Breast epithelium (tissue), 3 donors: ENCODE measurements around the gene C10orf88.

Experiments used
- POLR2A ChIP-seq: fragments of 450-650 bp; IDR thresholded peaks from one replicate; pipeline ENCODE4 v1.6.1; 2016; ENCODE audit warnings: antibody characterized with exemption, mild to moderate bottlenecking, moderate library complexity
- POLR2AphosphoS5 ChIP-seq, 3 donors: sonication (generic); formaldehyde crosslinking; IDR thresholded peaks; one replicate each; pipeline ENCODE4 v1.6.1; 2017; ENCODE audit warnings: antibody characterized with exemption in 3 of 3
- TF ChIP-seq, protein P1 (sequence below), 3 donors: fragments of 450-650 bp; IDR thresholded peaks; one replicate each; pipeline ENCODE4 v1.5.1; 2016 to 2017; ENCODE audit warnings: antibody characterized with exemption in 3 of 3, mild to moderate bottlenecking in 3 of 3, moderate library complexity in 3 of 3

DNA sequence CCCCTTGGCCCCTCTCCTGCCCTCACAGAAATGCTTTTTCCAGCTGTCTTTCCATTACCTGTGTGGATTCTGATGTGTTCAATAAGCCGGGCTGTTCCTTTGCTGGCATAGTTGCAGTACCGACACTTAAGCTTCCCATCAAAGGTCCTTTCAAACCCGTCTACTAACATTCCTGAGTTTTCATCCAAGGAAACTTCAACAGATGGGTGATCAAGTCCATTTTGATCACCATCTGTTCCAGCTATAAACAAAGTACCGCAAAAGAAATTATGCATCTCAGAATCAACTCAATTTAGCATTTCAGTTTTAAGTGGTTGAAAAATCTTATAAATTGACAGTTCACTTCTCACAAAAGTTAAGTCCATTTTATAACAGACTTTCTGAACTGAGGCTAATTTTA lies 41.9 kb upstream of the C10orf88 start:
- TF ChIP-seq, protein P1, sequence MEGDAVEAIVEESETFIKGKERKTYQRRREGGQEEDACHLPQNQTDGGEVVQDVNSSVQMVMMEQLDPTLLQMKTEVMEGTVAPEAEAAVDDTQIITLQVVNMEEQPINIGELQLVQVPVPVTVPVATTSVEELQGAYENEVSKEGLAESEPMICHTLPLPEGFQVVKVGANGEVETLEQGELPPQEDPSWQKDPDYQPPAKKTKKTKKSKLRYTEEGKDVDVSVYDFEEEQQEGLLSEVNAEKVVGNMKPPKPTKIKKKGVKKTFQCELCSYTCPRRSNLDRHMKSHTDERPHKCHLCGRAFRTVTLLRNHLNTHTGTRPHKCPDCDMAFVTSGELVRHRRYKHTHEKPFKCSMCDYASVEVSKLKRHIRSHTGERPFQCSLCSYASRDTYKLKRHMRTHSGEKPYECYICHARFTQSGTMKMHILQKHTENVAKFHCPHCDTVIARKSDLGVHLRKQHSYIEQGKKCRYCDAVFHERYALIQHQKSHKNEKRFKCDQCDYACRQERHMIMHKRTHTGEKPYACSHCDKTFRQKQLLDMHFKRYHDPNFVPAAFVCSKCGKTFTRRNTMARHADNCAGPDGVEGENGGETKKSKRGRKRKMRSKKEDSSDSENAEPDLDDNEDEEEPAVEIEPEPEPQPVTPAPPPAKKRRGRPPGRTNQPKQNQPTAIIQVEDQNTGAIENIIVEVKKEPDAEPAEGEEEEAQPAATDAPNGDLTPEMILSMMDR (IDR thresholded peaks at IDR 0.05): no peak
- TF ChIP-seq POLR2AphosphoS5 (IDR thresholded peaks at IDR 0.05) (no peak), POLR2A (no peak)
